Neural progenitor cell (in vitro differentiated cells): ENCODE measurements around the gene FMNL2.

Experiments
- EZH2 ChIP-seq: fragments of 200-600 bp; sonication (generic); IDR thresholded peaks from 2 replicates; pipeline ENCODE4 v1.6.1; 2017; ENCODE audit warnings: antibody characterized with exemption, mild to moderate bottlenecking, moderate library complexity
- EZH2phosphoT487 ChIP-seq: fragments of 200-600 bp; sonication (generic); IDR thresholded peaks from 2 replicates; pipeline ENCODE4 v1.6.1; 2017; ENCODE audit warnings: antibody characterized with exemption
- TF ChIP-seq, protein P1 (sequence below): fragments of 200-600 bp; sonication (generic); IDR thresholded peaks from 2 replicates; pipeline ENCODE4 v1.5.1; 2017; ENCODE audit warnings: antibody characterized with exemption, mild to moderate bottlenecking

GRCh38 chr2:152437276-152438108 lies 102.5 kb downstream of the FMNL2 start:
- TF ChIP-seq EZH2phosphoT487 = no peak
- TF ChIP-seq, protein P1, sequence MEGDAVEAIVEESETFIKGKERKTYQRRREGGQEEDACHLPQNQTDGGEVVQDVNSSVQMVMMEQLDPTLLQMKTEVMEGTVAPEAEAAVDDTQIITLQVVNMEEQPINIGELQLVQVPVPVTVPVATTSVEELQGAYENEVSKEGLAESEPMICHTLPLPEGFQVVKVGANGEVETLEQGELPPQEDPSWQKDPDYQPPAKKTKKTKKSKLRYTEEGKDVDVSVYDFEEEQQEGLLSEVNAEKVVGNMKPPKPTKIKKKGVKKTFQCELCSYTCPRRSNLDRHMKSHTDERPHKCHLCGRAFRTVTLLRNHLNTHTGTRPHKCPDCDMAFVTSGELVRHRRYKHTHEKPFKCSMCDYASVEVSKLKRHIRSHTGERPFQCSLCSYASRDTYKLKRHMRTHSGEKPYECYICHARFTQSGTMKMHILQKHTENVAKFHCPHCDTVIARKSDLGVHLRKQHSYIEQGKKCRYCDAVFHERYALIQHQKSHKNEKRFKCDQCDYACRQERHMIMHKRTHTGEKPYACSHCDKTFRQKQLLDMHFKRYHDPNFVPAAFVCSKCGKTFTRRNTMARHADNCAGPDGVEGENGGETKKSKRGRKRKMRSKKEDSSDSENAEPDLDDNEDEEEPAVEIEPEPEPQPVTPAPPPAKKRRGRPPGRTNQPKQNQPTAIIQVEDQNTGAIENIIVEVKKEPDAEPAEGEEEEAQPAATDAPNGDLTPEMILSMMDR = no peak
- TF ChIP-seq EZH2 = no peak
